NCI-H774 (cell line): ENCODE data around the gene JSRP1.

Experiments used
- DNase-seq: peaks from one replicate; lab custom pipeline; 2025; lab: John Stamatoyannopoulos, UW

JSRP1 gene

GRCh38 chr19:2216361-2217225, 39.6 kb downstream of the JSRP1 start:
- no peak for DNase-seq

- DNase-seq: no peak
These were observed 40.9 kb downstream of the JSRP1 start for GRCh38 chr19:2215281-2215751.

- DNase-seq: no peak
These were observed 42.0 kb downstream of the JSRP1 start for GRCh38 chr19:2214251-2214650.

- no peak for DNase-seq
These were observed 42.4 kb downstream of the JSRP1 start for GRCh38 chr19:2213799-2214198.

GRCh38 chr19:2212861-2213711, 43.1 kb downstream of the JSRP1 start:
- DNase-seq: no peak

GRCh38 chr19:2210987-2211740, 45.1 kb downstream of the JSRP1 start:
- DNase-seq: no peak

- no peak for DNase-seq
These were observed 46.0 kb downstream of the JSRP1 start for GRCh38 chr19:2210206-2210605.

DNA sequence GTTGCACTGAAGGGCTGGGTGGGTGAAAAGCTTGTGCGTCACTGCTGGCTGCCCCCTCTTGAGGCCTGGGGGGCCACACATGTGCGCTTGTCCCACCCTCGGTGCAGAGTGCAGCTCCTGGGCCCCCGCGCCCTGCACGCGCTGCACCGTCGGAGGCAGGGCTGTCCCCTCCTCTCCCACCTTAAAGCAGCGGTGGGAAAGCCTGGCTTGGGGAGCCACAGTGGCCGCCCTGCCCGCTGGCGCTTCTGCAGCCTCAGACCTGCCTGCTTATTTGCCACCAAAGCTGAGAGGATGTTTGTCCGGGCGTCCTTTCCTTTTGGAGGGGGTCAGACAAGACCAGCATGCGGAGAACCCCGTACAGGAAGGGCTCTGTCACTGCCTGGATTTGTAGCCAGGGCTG, 46.8 kb downstream of the JSRP1 start:
- DNase-seq: no peak

- DNase-seq: no peak
These were observed 47.2 kb downstream of the JSRP1 start for GRCh38 chr19:2208975-2209374.

DNA sequence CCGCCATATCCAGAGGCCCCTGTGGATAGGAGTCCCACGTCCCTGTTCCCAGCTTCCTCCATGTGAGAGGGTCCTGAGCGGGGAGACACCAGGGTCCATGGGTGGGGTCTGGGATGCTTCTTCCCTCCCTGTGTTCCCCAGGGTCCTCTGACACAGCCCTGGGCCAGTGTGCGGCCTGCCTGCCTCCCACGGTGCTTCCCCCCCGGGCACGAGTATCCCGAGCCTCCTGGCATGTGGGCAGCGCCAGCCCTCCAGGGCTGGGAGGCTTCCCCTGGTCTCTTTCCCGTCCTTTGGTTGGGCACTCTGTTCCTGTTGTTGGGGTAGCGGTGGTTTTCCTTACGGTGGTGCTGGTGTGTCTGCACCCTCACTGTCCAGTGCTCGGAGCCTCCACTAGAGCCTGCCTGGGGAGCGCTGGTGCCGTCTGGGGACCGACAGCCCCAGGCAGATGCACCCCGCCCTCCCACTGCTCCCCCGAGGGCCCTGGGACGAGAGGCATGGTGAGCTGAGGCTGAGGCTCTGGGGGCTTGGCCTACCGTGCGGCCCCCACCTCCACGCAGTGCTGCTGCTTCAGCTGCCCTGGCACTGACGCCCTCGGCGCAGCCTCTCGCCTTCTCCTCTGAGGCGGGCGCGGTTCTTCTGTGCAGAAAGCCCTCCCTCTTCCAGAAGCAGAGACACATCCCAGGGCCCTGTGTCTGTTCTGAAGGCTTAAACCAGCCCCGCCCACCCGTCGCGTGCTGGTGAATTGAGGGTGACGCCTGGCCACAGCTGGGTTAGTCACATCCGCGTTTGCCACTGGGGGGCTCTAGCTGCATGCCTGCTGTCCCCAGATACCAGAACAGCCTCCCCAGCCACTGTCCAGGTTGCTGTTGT, 48.0 kb downstream of the JSRP1 start:
- no peak for DNase-seq

DNA sequence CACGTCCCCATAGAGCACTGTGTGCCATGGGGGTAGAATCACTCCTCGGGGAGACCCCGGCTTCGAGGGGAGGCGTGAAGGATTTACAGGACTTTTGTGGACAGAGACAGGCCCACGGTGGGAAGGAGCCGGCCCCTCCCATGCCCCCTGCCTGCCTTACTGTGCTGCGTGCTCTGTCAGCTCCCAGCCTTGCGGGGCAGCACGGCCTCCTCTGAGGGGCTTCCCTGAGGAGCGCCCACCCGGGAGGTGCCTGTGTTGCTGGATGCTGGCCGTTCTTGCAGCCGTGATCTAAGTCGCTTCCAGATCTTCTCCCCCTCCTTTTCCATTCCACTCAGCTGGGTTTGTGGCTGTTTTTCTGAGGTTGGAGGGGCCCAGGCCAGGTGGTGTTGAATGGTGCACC, 49.2 kb downstream of the JSRP1 start:
- no peak for DNase-seq

- no peak for DNase-seq
These were observed 53.9 kb downstream of the JSRP1 start for GRCh38 chr19:2202366-2202765.
